Measurements from ENCODE around the gene RGS10.

The RGS10 gene

DNA sequence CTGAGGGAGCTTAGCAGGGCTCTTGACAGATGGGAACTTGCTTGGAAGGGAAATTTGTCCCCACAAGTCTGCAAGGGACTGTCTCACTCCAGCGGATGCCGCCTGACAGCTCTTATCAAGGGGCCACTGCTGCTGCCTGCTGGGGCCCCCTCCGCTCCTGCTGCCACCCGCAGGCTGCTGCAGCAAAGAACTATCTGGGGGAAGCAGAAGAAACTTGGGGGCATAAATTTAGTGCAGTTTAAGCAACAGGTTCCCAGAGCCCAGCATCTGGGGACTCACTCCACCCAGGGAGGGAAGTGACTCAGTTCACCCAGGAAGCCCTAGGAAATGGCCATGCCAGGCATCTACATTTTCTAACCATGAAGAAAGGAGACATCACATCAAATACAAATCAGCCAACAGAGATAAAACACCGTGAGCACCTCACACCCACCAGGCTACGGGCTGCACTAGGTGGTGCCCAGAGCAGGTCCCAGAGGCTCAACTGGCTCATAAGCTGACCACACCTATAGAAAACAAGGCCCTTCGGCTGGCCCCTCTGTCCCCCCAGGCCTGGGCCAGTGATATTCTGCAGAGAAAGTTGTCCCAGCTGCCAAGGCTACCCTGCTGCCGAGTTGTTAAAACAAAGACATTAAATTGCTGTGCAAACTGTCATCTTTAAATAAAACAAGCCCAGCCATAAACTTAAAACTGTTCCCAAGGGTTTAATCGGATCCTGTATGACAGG, 3.7 kb downstream of the RGS10 start:
- Histone ChIP-seq H4K20me1 (ENCODE audit: low read depth, low read length) (no peaks in the 10 kb centered on the region; the same call in 1 of the 2 replicates), H3K9me3 (ENCODE audit: insufficient read depth, low read length) (no peaks in the 10 kb centered on the region), H2AFZ (ENCODE audit: low read depth, low read length, severe bottlenecking) (no peak overlapping the region), H3K4me3 (ENCODE audit: insufficient read depth, low read length, poor library complexity, severe bottlenecking) (no peak overlapping the region), H3K4me2 (ENCODE audit: low read depth, low read length, poor library complexity, severe bottlenecking) (no peak overlapping the region), H3K9ac (ENCODE audit: low read length) (no peak overlapping the region), H3K36me3 (ENCODE audit: low read length) (no peaks in the 10 kb centered on the region), H3K79me2 (ENCODE audit: insufficient read depth, low read length) (no peaks in the 10 kb centered on the region), H3K27me3 (ENCODE audit: low read length) (no peaks in the 10 kb centered on the region), H3K9me2 (replicated peaks; ENCODE audit: insufficient read depth, low read length) (no peaks in the 10 kb centered on the region), H3F3A (ENCODE audit: insufficient read depth) (0 out of 2 replicates have a peak, but pooled peaks cover 12% of the 10 kb centered on the region), H3K27ac (ENCODE audit: low read depth, low read length) (no peak overlapping the region)
- no peak for TF ChIP-seq EZH2phosphoT487 (conservative IDR thresholded peaks at IDR 0.05; ENCODE audit: low read length)
- TF ChIP-seq, protein P1, sequence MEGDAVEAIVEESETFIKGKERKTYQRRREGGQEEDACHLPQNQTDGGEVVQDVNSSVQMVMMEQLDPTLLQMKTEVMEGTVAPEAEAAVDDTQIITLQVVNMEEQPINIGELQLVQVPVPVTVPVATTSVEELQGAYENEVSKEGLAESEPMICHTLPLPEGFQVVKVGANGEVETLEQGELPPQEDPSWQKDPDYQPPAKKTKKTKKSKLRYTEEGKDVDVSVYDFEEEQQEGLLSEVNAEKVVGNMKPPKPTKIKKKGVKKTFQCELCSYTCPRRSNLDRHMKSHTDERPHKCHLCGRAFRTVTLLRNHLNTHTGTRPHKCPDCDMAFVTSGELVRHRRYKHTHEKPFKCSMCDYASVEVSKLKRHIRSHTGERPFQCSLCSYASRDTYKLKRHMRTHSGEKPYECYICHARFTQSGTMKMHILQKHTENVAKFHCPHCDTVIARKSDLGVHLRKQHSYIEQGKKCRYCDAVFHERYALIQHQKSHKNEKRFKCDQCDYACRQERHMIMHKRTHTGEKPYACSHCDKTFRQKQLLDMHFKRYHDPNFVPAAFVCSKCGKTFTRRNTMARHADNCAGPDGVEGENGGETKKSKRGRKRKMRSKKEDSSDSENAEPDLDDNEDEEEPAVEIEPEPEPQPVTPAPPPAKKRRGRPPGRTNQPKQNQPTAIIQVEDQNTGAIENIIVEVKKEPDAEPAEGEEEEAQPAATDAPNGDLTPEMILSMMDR (IDR thresholded peaks at IDR 0.05; ENCODE audit: insufficient read depth, low read length, poor library complexity, severe bottlenecking): no peak

DNA sequence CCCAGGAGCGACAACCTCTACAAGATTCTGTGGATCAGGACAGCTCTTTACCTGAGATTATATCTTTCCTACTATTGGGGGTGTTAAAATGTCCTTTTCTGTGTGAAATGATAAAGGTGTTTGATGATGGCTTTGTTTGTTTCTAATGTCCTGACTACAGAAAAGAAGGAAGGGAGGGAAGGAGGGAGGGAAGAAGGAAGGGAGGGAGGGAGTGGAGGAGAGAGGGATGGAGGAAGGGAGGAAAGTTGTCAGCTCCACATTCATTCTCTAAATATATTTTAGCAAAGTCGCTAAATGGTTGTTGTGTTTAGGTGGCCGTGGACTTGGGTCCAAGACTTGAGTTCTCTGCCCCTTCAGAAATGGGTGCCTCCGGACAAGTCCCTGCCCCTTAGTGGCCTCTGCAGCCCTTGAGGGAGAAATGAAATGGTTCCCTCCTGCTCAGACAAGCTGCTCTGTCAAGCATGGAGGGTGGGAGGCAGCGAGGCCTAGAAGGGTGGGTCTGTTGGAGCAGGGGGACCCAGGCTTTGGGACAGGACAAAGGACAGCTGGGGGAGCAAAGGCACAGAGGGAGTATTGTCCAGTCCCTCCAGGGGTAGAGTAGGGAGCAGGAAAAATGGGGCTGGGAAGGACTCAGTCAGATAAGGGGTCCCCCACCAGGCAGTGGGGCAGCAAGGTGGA, 4.4 kb downstream of the RGS10 start:
- TF ChIP-seq, protein P1 (IDR thresholded peaks at IDR 0.05; ENCODE audit: insufficient read depth, low read length, poor library complexity, severe bottlenecking): no peak
- TF ChIP-seq EZH2phosphoT487 (conservative IDR thresholded peaks at IDR 0.05; ENCODE audit: low read length): no peak
- H3K4me2 ChIP-seq (ENCODE audit: low read depth, low read length, poor library complexity, severe bottlenecking): no peak overlapping the region

DNA sequence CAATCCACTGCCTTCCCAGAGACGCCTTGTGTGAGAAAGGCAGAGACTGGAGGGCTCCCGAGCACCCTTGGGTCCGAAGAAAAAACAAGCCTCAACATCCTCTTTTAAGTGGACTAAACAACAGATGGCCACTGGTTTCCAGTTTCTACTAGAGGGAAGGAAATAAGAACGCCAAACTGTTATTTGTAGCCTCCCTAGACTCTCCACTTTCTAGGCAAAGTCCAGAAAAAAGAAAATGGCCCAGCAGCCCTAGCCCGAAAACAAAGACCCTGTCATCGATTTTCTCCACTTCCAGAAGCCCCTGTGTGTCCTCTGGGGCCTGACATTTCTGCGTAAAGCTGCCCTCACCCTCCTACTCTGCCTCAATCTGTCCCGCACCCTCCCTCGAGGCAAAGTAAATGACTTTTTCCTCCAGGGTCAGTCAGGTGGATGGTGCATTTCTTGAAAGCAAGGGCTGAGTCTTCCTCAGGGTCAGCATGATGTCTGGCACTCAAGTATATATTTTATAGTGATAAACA, 6.0 kb downstream of the RGS10 start:
- no peak for TF ChIP-seq EZH2phosphoT487 (conservative IDR thresholded peaks at IDR 0.05; ENCODE audit: low read length)
- TF ChIP-seq, protein P1 (IDR thresholded peaks at IDR 0.05; ENCODE audit: insufficient read depth, low read length, poor library complexity, severe bottlenecking): no peak
- Histone ChIP-seq H3K27ac (ENCODE audit: low read depth, low read length) (no peak overlapping the region), H3K4me3 (ENCODE audit: insufficient read depth, low read length, poor library complexity, severe bottlenecking) (no peak overlapping the region), H3K9ac (ENCODE audit: low read length) (no peak overlapping the region), H2AFZ (ENCODE audit: low read depth, low read length, severe bottlenecking) (no peak overlapping the region), H4K20me1 (ENCODE audit: low read depth, low read length) (no peaks in the 10 kb centered on the region; the same call in 1 of the 2 replicates), H3K36me3 (ENCODE audit: low read length) (no peaks in the 10 kb centered on the region), H3K79me2 (ENCODE audit: insufficient read depth, low read length) (no peaks in the 10 kb centered on the region), H3K4me2 (ENCODE audit: low read depth, low read length, poor library complexity, severe bottlenecking) (no peak overlapping the region), H3F3A (ENCODE audit: insufficient read depth) (0 out of 2 replicates have a peak, but pooled peaks cover 8% of the 10 kb centered on the region), H3K9me3 (ENCODE audit: insufficient read depth, low read length) (no peaks in the 10 kb centered on the region), H3K27me3 (ENCODE audit: low read length) (no peaks in the 10 kb centered on the region), H3K9me2 (replicated peaks; ENCODE audit: insufficient read depth, low read length) (no peaks in the 10 kb centered on the region)

More for the DNA sequence above, 4.4 kb downstream of the RGS10 start:
- Histone ChIP-seq H3K79me2 (ENCODE audit: insufficient read depth, low read length) (no peaks in the 10 kb centered on the region), H3K27me3 (ENCODE audit: low read length) (no peaks in the 10 kb centered on the region), H3K9me2 (replicated peaks; ENCODE audit: insufficient read depth, low read length) (no peaks in the 10 kb centered on the region), H4K20me1 (ENCODE audit: low read depth, low read length) (no peaks in the 10 kb centered on the region; the same call in 1 of the 2 replicates), H3K9ac (ENCODE audit: low read length) (no peak overlapping the region), H3K9me3 (ENCODE audit: insufficient read depth, low read length) (no peaks in the 10 kb centered on the region), H3K4me3 (ENCODE audit: insufficient read depth, low read length, poor library complexity, severe bottlenecking) (no peak overlapping the region), H3K36me3 (ENCODE audit: low read length) (no peaks in the 10 kb centered on the region), H2AFZ (ENCODE audit: low read depth, low read length, severe bottlenecking) (no peak overlapping the region), H3K27ac (ENCODE audit: low read depth, low read length) (no peak overlapping the region), H3F3A (ENCODE audit: insufficient read depth) (0 out of 2 replicates have a peak, but pooled peaks cover 8% of the 10 kb centered on the region)
